Activated CD4-positive, alpha-beta T cell treated with anti-CD3 and anti-CD28 coated beads for 24 hours (primary cell): ENCODE data around the gene RRP1.
A peak's percentile ranks its signal among the peaks of the same experiment; 100 is the strongest.

ENCODE experiments used
- DNase-seq, 2 donors: peaks; one replicate each; pipeline ENCODE4 v3.0.0-alpha.2; 2020; ENCODE audit warnings: low read depth in 2 of 2

Gene RRP1

GRCh38 chr21:43789276-43790009, at the start of gene RRP1:
RRP1 (plus strand) TSS chr21:43789577; CDS start chr21:43789630, 53 bp downstream.
- peak; percentile 91 to 94 for DNase-seq

- no peak for DNase-seq
These were observed 49.5 kb upstream of the RRP1 start for GRCh38 chr21:43739621-43740435.

- DNase-seq, result no peak
These were observed 48.8 kb upstream of the RRP1 start for GRCh38 chr21:43740497-43741156.

- DNase-seq, result no peak
These were observed 47.8 kb upstream of the RRP1 start for GRCh38 chr21:43741423-43742096.

GRCh38 chr21:43743947-43744346, 45.4 kb upstream of the RRP1 start:
- DNase-seq, result no peak

- no peak for DNase-seq
These were observed 44.7 kb upstream of the RRP1 start for GRCh38 chr21:43744725-43745124.

- no peak for DNase-seq
These were observed 43.4 kb upstream of the RRP1 start for GRCh38 chr21:43745772-43746517.

GRCh38 chr21:43748622-43749021, 40.8 kb upstream of the RRP1 start:
- DNase-seq, result no peak

- DNase-seq, result no peak
These were observed 39.6 kb upstream of the RRP1 start for GRCh38 chr21:43749651-43750262.

GRCh38 chr21:43750339-43751033, 38.9 kb upstream of the RRP1 start:
- DNase-seq, result no peak

- no peak for DNase-seq
These were observed 37.3 kb upstream of the RRP1 start for GRCh38 chr21:43751955-43752591.

- no peak for DNase-seq
These were observed 36.5 kb upstream of the RRP1 start for GRCh38 chr21:43752758-43753438.

GRCh38 chr21:43753439-43753799, 36.0 kb upstream of the RRP1 start:
- no peak for DNase-seq

GRCh38 chr21:43754948-43755781, 34.2 kb upstream of the RRP1 start:
- DNase-seq, result no peak

- DNase-seq, result no peak
These were observed 33.4 kb upstream of the RRP1 start for GRCh38 chr21:43755820-43756594.

GRCh38 chr21:43757601-43758000, 31.8 kb upstream of the RRP1 start:
- DNase-seq, result no peak

- no peak for DNase-seq
These were observed 31.2 kb upstream of the RRP1 start for GRCh38 chr21:43758111-43758641.
